ENCODE data around the gene ZBTB48.
A peak's percentile ranks its signal among the peaks of the same experiment; 100 is the strongest.
"Not testable (repeated sequence)": the region's sequence is repeated elsewhere in the genome, so short reads cannot be mapped to it uniquely, and the experiment has no call there.

ZBTB48 gene

GRCh38 chr1:6592865-6593593 lies 13.2 kb downstream of the ZBTB48 start:
- no peak for DNase-seq

GRCh38 chr1:6593810-6594209 lies 14.0 kb downstream of the ZBTB48 start:
- no peak for DNase-seq

- DNase-seq: no peak
Measured at GRCh38 chr1:6594977-6595740, 15.4 kb downstream of the ZBTB48 start.

- DNase-seq: no peak
Measured at GRCh38 chr1:6596351-6596750, 16.6 kb downstream of the ZBTB48 start.

- no peak for DNase-seq
Measured at GRCh38 chr1:6596886-6597776, 17.3 kb downstream of the ZBTB48 start.

- DNase-seq: no peak
Measured at GRCh38 chr1:6597777-6598131, 18.0 kb downstream of the ZBTB48 start.

GRCh38 chr1:6599141-6599975 lies 19.6 kb downstream of the ZBTB48 start:
- peak; percentile 55 to 62 for DNase-seq

- not testable (repeated sequence) for DNase-seq
Measured at GRCh38 chr1:6599991-6600390, 20.2 kb downstream of the ZBTB48 start.

- no peak for DNase-seq
Measured at GRCh38 chr1:6600410-6601048, 20.7 kb downstream of the ZBTB48 start.

- peak; percentile 78 to 81 for DNase-seq
Measured at GRCh38 chr1:6601049-6601922, 21.5 kb downstream of the ZBTB48 start.

GRCh38 chr1:6601923-6602668 lies 22.3 kb downstream of the ZBTB48 start:
- DNase-seq: no peak

GRCh38 chr1:6602669-6603237 lies 23.0 kb downstream of the ZBTB48 start, which contains the start of gene KLHL21:
KLHL21 (minus strand) TSS chr1:6602869; CDS start chr1:6602817, 52 bp downstream.
- peak; percentile 86 to 88 for DNase-seq

GRCh38 chr1:6603238-6603914 lies 23.6 kb downstream of the ZBTB48 start:
- DNase-seq: peak; percentile 66 to 73

GRCh38 chr1:6603915-6604558 lies 24.2 kb downstream of the ZBTB48 start:
- DNase-seq: no peak

GRCh38 chr1:6612641-6613360 lies 33.0 kb downstream of the ZBTB48 start:
- no peak for DNase-seq

- peak; percentile 99 to 100 for DNase-seq
Measured at GRCh38 chr1:6613361-6614018, 33.7 kb downstream of the ZBTB48 start, which contains the start of gene PHF13. PHF13 (plus strand) TSS chr1:6613731; CDS start chr1:6614067, 336 bp downstream.

Measured in CD4-positive, alpha-beta T cell treated with Interleukin-1 beta for 1 hour (primary cell).